GM18873 (cell line): ENCODE results near the gene IRAK1.

Experiments
- ATAC-seq: cut with Tn5 transposase; IDR thresholded peaks from one replicate; pipeline ENCODE4 v1.9.1; 2021; ENCODE audit warnings: mild to moderate bottlenecking, moderate library complexity, moderate number of reproducible peaks; ENCODE audit not compliant: unreplicated experiment, low FRiP score

The IRAK1 gene

GRCh38 chrX:154019633-154020528, at the start of gene IRAK1:
Gene IRAK1, minus strand, starts transcription at chrX:154019902. Its CDS starts 90 bp downstream, at chrX:154019812.
- no peak for ATAC-seq

- ATAC-seq, result no peak
Observed at GRCh38 chrX:154068560-154068959, 48.9 kb upstream of the IRAK1 start.

- ATAC-seq, result no peak
Observed at GRCh38 chrX:154064637-154065435, 45.1 kb upstream of the IRAK1 start.

GRCh38 chrX:154063234-154063633, 43.5 kb upstream of the IRAK1 start:
- ATAC-seq, result no peak

GRCh38 chrX:154061801-154062200, 42.1 kb upstream of the IRAK1 start:
- no peak for ATAC-seq

- no peak for ATAC-seq
Observed at GRCh38 chrX:154059729-154060245, 40.1 kb upstream of the IRAK1 start.

- no peak for ATAC-seq
Observed at GRCh38 chrX:154059231-154059630, 39.5 kb upstream of the IRAK1 start.

- no peak for ATAC-seq
Observed at GRCh38 chrX:154058214-154058997, 38.7 kb upstream of the IRAK1 start.

- no peak for ATAC-seq
Observed at GRCh38 chrX:154057791-154058190, 38.1 kb upstream of the IRAK1 start.

- ATAC-seq, result no peak
Observed at GRCh38 chrX:154056770-154057241, 37.1 kb upstream of the IRAK1 start.

GRCh38 chrX:154051201-154051810, 31.6 kb upstream of the IRAK1 start:
- no peak for ATAC-seq

- ATAC-seq, result no peak
Observed at GRCh38 chrX:154050113-154050495, 30.4 kb upstream of the IRAK1 start.

GRCh38 chrX:154049209-154050112, 29.8 kb upstream of the IRAK1 start:
- ATAC-seq, result no peak

GRCh38 chrX:154048398-154048797, 28.7 kb upstream of the IRAK1 start:
- no peak for ATAC-seq

- ATAC-seq, result no peak
Observed at GRCh38 chrX:154046940-154047610, 27.4 kb upstream of the IRAK1 start.

GRCh38 chrX:154046031-154046781, 26.5 kb upstream of the IRAK1 start:
- no peak for ATAC-seq

- no peak for ATAC-seq
Observed at GRCh38 chrX:154044091-154044490, 24.4 kb upstream of the IRAK1 start.
